ENCODE measurements around the gene INAVA.

Gene INAVA

GRCh38 chr1:200895801-200896530, 1.3 kb downstream of the INAVA start:
- no peak for TF ChIP-seq CTCF (IDR thresholded peaks at IDR 0.05; ENCODE audit: low read depth, low read length, missing control alignments)
- DNase-seq (ENCODE audit: low read depth), result no peak
- H3K4me3 ChIP-seq (ENCODE audit: low read depth, low read length), result no peak overlapping the region

GRCh38 chr1:200896531-200897196, 2.0 kb downstream of the INAVA start:
- no peak for DNase-seq (ENCODE audit: low read depth)
- TF ChIP-seq CTCF (IDR thresholded peaks at IDR 0.05; ENCODE audit: low read depth, low read length, missing control alignments), result no peak
- no peak overlapping the region for H3K4me3 ChIP-seq (ENCODE audit: low read depth, low read length)

- no peak for TF ChIP-seq CTCF (IDR thresholded peaks at IDR 0.05; ENCODE audit: low read depth, low read length, missing control alignments)
- H3K4me3 ChIP-seq (ENCODE audit: low read depth, low read length), result no peak overlapping the region
- DNase-seq (ENCODE audit: low read depth), result no peak
Measured at GRCh38 chr1:200897259-200897658, 2.6 kb downstream of the INAVA start.

GRCh38 chr1:200899015-200899386, 4.3 kb downstream of the INAVA start:
- no peak overlapping the region for H3K4me3 ChIP-seq (ENCODE audit: low read depth, low read length)
- no peak for DNase-seq (ENCODE audit: low read depth)

GRCh38 chr1:200899451-200899915, 4.8 kb downstream of the INAVA start:
- H3K4me3 ChIP-seq (ENCODE audit: low read depth, low read length), result no peak overlapping the region
- DNase-seq (ENCODE audit: low read depth), result no peak
- TF ChIP-seq CTCF (IDR thresholded peaks at IDR 0.05; ENCODE audit: low read depth, low read length, missing control alignments), result no peak

More at GRCh38 chr1:200899015-200899386, 4.3 kb downstream of the INAVA start:
- no peak for TF ChIP-seq CTCF (IDR thresholded peaks at IDR 0.05; ENCODE audit: low read depth, low read length, missing control alignments)

- DNase-seq (ENCODE audit: low read depth), result no peak
- no peak for TF ChIP-seq CTCF (IDR thresholded peaks at IDR 0.05; ENCODE audit: low read depth, low read length, missing control alignments)
- no peak overlapping the region for H3K4me3 ChIP-seq (ENCODE audit: low read depth, low read length)
Measured at GRCh38 chr1:200899954-200900867, 5.5 kb downstream of the INAVA start.
